ENCODE data around the gene ACACA. TPM values are rescaled to one million over a fixed set of nuclear protein-coding genes. Genes with fewer than 3 reads are reported as not detected.

Gene ACACA
- total and polyA plus RNA-seq, 12 donors: 18.2 to 112 (median 70.4) TPM

DNA sequence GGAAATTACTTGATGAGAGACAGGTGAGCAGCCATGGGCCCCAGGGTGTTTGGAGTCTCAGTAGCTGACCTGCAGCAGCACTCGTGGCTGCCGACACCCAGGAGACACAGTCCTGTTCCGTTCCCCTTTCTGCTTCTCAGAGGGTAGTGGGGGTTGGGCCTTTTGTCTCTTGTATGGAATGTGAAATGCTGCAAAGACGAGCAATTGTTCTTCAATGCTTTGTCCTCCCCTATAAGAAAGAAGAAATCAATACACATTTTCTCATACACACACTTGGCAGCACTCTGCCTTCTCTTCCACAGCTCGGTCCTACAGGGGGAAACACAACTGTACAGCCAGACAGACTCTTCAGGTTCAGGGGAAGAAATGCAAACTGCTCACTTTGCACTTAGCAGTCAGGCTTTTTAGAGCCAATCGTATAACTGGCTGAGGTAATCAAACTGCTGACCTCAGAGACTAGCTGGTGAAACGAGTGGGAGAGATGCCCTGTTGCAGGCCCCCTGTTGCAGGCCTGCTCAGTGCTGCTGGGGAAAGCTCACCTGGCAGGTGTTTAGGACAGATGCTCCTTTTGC lies 361.2 kb downstream of the ACACA start:
- intact Hi-C loops (cut with DNase I): loop anchor here in 1 of 2 donors (10.0 kb wide), 1 partner anchor 101 kb away; the partner anchor contains the start of gene AATF
- no peak for DNase-seq
- TF ChIP-seq POLR2A (IDR thresholded peaks at IDR 0.05): no peak
- TF ChIP-seq, protein P1, sequence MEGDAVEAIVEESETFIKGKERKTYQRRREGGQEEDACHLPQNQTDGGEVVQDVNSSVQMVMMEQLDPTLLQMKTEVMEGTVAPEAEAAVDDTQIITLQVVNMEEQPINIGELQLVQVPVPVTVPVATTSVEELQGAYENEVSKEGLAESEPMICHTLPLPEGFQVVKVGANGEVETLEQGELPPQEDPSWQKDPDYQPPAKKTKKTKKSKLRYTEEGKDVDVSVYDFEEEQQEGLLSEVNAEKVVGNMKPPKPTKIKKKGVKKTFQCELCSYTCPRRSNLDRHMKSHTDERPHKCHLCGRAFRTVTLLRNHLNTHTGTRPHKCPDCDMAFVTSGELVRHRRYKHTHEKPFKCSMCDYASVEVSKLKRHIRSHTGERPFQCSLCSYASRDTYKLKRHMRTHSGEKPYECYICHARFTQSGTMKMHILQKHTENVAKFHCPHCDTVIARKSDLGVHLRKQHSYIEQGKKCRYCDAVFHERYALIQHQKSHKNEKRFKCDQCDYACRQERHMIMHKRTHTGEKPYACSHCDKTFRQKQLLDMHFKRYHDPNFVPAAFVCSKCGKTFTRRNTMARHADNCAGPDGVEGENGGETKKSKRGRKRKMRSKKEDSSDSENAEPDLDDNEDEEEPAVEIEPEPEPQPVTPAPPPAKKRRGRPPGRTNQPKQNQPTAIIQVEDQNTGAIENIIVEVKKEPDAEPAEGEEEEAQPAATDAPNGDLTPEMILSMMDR (IDR thresholded peaks at IDR 0.05): no peak
- H3K9me3 ChIP-seq (replicated peaks in 1 of 3): no peaks in the 10 kb centered on the region
- H3K27ac ChIP-seq: no peak overlapping the region
- 74 to 85% (median 83%) methylated on average over 7 of the region's 7 CpGs for WGBS, 4 donors
- no peak overlapping the region for H3K4me3 ChIP-seq
- H3K4me1 ChIP-seq (replicated peaks in 1 of 2): peaks cover 0 to 5% of the 10 kb centered on the region in 2 donors
- no peaks in the 10 kb centered on the region for H3K27me3 ChIP-seq
- H3K36me3 ChIP-seq (replicated peaks in 1 of 2): no peaks in the 10 kb centered on the region

DNA sequence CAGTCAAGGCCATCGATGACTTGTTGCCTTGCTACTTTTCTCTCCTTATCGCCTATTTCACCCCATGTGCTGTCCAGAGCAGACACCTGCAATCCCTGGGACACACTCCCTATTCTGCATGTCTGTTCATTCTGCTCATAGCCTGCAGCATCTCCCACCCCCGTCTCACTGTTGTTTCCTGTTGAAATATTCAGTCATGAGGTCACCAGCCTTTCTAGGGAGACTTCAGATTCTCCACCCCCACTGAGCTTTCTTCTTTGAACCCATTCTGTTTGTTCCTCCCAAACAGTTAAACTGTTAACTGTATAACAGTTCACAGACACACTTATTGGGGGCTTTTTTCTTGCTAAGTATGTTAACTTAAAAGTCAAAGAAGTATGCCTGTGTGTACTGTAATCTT lies 363.4 kb downstream of the ACACA start:
- intact Hi-C loops (cut with DNase I): loop anchor here in 1 of 2 donors (10.0 kb wide), 1 partner anchor 98 kb away; the partner anchor contains the start of gene AATF
- no peaks in the 10 kb centered on the region for H3K27me3 ChIP-seq
- no peaks in the 10 kb centered on the region for H3K9me3 ChIP-seq (replicated peaks in 1 of 3)
- H3K4me3 ChIP-seq: no peak overlapping the region
- no peaks in the 10 kb centered on the region for H3K36me3 ChIP-seq (replicated peaks in 1 of 2)
- H3K27ac ChIP-seq: no peak overlapping the region
- peaks cover 0 to 5% of the 10 kb centered on the region in 2 donors for H3K4me1 ChIP-seq (replicated peaks in 1 of 2)
- DNase-seq: no peak
- 83 to 88% (median 86%) methylated on average over 3 of the region's 3 CpGs for WGBS, 4 donors
- TF ChIP-seq, protein P1 (IDR thresholded peaks at IDR 0.05): no peak
- TF ChIP-seq POLR2A (IDR thresholded peaks at IDR 0.05): no peak

DNA sequence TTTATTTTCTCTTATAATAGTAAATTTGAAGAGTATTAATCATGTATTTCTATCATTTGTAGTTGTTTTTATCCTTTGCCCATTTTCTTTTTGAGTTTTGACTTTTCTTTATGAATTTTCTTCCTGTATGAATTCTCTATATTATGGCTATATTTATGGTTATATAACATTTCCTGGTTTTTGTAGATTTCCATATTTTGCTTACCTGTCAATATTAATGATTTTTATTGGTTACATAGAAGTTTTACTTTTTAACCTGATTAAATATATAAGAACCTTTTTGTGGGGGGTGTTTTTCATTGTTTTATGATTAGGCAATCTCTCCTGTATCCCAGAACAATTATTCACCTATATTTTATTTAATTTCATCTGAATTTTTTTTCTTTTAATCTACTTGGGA lies 364.7 kb downstream of the ACACA start:
- no peaks in the 10 kb centered on the region for H3K4me1 ChIP-seq (replicated peaks in 1 of 2)
- no peaks in the 10 kb centered on the region for H3K9me3 ChIP-seq (replicated peaks in 1 of 3)
- no peaks in the 10 kb centered on the region for H3K27me3 ChIP-seq
- intact Hi-C loops (cut with DNase I): loop anchor here in 1 of 2 donors (10.0 kb wide), 1 partner anchor 97 kb away; the partner anchor contains the start of gene AATF
- no peaks in the 10 kb centered on the region for H3K36me3 ChIP-seq (replicated peaks in 1 of 2)
- no peak for DNase-seq
- no peak for TF ChIP-seq POLR2A (IDR thresholded peaks at IDR 0.05)
- TF ChIP-seq, protein P1 (IDR thresholded peaks at IDR 0.05): no peak
- H3K4me3 ChIP-seq: no peak overlapping the region
- no peak overlapping the region for H3K27ac ChIP-seq

DNA sequence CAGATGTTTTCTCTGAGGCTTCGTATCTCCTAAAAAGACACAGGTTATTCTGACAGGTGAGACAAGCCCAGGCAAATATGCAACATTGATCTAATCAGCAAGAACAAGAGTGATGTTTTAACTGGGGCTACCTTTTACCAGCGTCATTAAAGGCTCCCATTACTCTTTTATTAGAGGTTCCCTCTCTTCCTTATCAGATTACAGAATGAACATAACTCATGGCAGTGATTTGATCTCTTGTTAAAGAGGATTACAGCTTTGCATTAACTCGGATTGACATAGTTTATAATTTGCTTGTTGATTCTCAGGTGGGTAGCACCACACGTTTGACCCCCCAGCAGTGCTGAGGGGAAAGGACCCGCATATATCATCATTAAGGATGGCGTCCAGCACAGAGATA lies 367.4 kb downstream of the ACACA start:
- no peak overlapping the region for H3K27ac ChIP-seq
- H3K36me3 ChIP-seq (replicated peaks in 1 of 2): no peaks in the 10 kb centered on the region
- H3K4me1 ChIP-seq (replicated peaks in 1 of 2): no peaks in the 10 kb centered on the region
- DNase-seq: no peak
- H3K9me3 ChIP-seq (replicated peaks in 1 of 3): no peaks in the 10 kb centered on the region
- 79 to 85% (median 79%) methylated on average over 6 of the region's 6 CpGs for WGBS, 4 donors
- TF ChIP-seq, protein P1 (IDR thresholded peaks at IDR 0.05): no peak
- TF ChIP-seq POLR2A (IDR thresholded peaks at IDR 0.05): no peak
- intact Hi-C loops (cut with DNase I): no loop called here
- H3K27me3 ChIP-seq: no peaks in the 10 kb centered on the region
- H3K4me3 ChIP-seq: no peak overlapping the region

All from adrenal gland (tissue), 12 donors.